LNCAP (cell line): Measurements from ENCODE around the gene LAMA2.

Experiments
- TF ChIP-seq, protein P1 (sequence below): fragments of 450-650 bp; IDR thresholded peaks from 2 replicates; pipeline ENCODE4 v1.5.1; 2017; ENCODE audit warnings: mild to moderate bottlenecking

Gene LAMA2

DNA sequence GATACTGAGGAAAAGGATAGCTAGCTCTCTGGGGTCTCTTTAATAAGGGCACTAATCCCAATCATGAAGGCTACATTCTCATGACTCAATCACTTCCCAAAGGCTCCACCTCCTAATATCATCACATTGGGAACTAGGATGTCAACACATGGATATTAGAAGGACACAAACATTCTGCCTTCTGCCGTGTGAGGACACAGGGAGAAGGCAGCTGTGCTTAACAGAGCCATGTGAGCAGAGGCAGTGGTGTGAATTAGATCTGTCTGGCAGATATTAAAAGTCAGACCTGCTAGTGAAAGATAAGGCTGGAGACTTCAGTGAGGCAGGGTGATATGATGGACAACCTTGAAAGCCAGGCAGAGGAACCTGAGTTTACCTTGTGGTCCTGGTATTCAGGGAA is 485.1 kb downstream of the LAMA2 start:
- TF ChIP-seq, protein P1, sequence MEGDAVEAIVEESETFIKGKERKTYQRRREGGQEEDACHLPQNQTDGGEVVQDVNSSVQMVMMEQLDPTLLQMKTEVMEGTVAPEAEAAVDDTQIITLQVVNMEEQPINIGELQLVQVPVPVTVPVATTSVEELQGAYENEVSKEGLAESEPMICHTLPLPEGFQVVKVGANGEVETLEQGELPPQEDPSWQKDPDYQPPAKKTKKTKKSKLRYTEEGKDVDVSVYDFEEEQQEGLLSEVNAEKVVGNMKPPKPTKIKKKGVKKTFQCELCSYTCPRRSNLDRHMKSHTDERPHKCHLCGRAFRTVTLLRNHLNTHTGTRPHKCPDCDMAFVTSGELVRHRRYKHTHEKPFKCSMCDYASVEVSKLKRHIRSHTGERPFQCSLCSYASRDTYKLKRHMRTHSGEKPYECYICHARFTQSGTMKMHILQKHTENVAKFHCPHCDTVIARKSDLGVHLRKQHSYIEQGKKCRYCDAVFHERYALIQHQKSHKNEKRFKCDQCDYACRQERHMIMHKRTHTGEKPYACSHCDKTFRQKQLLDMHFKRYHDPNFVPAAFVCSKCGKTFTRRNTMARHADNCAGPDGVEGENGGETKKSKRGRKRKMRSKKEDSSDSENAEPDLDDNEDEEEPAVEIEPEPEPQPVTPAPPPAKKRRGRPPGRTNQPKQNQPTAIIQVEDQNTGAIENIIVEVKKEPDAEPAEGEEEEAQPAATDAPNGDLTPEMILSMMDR: no peak

DNA sequence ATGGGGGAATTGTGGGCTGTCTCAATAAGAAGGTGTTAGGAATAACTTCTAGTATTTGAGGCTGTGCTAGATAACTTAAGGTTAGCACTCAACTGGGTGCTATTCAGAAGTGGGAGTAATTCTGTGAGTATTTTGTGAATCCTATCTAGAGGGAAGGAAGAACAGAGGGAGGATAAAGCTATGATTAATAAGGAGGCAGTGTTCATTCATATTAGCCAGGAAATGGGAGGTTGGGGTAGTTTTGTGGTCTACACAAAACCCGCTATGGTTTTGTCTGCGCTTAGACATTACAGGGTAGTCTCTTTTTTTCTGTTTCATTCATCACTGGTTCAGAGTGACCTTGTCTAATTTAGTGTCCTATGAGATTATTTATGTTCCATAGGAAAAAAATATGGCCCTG is 486.0 kb downstream of the LAMA2 start:
- TF ChIP-seq, protein P1: no peak

DNA sequence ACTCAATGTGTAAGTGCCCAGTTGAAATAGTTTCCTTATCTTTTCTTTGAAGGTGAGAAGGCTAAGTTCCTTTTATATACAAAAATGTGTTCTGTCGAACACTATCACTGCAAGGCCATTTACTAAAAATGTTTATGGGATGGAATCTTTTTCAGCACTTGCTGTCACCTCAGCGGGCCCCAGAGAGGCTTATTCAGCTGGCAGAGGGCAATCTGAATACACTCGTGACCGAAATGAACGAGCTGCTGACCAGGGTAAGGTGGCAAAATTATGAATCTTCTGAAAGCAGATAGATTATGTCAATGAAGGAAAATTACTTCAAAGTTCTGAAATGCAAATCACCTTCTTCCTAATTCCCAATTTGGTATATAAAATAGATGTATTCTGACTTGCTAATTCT is 486.8 kb downstream of the LAMA2 start:
- TF ChIP-seq, protein P1: no peak

DNA sequence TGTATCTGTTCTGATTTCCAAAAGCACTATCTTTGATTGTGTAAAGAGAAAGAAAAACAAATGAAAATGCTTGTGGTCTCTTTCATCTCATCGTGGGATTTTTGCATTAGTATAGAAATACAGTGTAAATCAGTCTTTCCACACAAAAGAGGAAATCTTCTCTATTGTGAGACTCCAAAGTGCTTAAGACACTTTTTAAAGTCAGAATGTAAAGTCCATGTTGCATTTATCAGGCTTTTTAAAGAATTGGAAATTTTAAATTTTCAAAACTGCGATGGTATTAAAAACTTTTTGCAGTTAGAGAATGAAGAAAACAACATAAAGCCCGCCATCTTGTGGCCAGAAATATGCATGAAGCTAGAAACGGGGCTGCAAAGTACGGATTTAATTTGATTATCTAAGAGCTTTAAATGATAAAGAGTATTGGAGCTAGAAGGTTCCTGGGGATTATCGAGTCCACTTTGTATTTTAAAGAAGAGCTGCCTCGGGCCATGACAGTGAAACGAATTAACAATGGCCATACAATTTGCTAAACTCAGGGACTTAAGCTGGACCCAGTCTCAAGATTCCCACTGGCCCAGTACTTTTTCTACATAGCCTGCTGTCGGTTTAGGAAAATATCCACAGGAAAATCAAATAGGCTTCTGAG is 487.5 kb downstream of the LAMA2 start:
- TF ChIP-seq, protein P1: peak; percentile 73

DNA sequence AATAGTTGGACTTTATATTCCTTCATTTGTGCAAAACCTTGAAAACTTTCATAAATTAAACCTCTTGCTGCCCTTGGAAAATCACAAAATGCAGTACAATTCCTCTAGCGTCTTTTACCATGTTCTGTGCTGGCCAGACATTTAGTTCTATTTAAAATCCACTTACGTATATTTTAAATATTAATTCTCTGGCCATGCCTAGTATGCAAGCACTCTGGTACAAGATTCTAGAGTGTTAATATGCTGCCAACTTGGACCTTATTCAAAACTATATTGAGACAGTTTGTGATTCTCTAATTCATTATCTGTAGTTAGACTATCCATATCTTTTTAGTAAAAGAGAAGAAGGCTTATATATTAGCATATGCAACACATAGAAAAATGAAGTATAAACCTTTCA is 498.9 kb downstream of the LAMA2 start:
- TF ChIP-seq, protein P1: no peak

DNA sequence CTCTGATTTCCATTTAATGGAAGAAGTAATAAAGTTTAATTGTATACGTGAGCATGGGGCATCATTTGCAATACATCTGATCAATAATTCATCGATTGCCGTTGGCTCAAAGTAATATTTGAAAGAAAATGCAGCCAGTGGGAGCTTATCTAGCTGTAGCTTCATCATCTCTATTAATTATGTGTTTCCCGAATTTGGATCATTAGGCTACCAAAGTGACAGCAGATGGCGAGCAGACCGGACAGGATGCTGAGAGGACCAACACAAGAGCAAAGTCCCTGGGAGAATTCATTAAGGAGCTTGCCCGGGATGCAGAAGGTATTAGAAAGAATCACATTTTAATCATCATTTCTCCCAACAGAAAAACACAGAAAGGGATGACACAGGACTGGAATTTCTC is 500.0 kb downstream of the LAMA2 start:
- TF ChIP-seq, protein P1: no peak

DNA sequence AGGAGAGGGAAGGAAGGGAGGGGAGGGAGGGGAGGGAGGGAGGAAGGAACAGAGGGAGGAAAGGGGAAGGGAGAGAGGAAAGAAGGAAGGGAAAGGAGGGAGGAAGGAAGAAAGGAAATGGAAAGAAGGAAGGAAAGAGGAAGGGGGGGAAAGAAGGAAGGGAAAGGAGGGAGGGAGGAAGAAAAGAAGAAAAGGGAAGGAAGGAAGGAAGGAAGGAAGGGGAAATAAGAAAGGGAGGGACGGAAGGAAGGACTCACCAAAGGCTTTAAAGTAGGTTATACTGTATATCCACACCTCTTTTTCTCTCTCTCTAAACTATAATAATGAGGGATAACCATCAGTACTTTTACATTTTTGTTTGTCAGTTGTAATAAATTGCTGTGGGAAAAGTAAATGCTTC is 502.2 kb downstream of the LAMA2 start:
- TF ChIP-seq, protein P1: no peak

DNA sequence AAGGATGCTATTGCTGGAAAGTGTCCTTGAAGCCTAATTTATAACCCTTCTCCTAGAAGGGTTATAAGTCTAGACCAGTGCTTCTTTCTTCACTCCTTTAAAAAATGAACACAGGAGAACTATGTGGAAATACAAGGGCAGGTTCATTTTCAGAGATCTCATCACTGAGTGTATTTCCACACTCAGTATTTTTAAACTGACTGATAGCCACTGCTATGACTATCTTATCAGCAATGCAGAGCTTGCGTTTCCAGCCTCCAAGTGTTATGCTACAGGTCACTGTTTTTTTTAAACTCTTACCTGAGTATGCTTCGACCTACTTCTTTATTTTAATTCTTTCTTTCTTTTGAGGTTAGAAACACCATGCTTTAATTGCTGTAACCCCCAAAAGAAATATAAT is 508.0 kb downstream of the LAMA2 start:
- TF ChIP-seq, protein P1: no peak
